HEK293 (cell line): ENCODE measurements around the gene NAALAD2.

Source experiments
- CTCF ChIA-PET: fragments of 350-600 bp; formaldehyde crosslinking; extraction: SDS; loops from one replicate; lab custom pipeline; 2021; ENCODE audit warnings: antibody characterized with exemption; lab: Yijun Ruan, JAX
- POLR2A ChIA-PET: fragments of 300-600 bp; formaldehyde crosslinking; extraction: SDS; loops from one replicate; lab custom pipeline; 2020; ENCODE audit warnings: antibody characterized with exemption, inconsistent platforms; lab: Yijun Ruan, JAX
- H3K27ac ChIP-seq: fragments of 200-500 bp; sonication (Bioruptor generic); 2 replicates; pipeline ENCODE4 v1.5.1; 2014; ENCODE audit warnings: low read depth, low read length, control low read depth, inconsistent platforms; ENCODE audit errors: extremely low read depth
- H3K36me3 ChIP-seq, 2 experiments: fragments of 200-500 bp in 1 of 2; sonication (Bioruptor generic) in 1 of 2; 1 replicate in 1 of 2; 2 replicates in 1 of 2; pipeline ENCODE4 v1.5.1; 2014 to 2017; ENCODE audit warnings: inconsistent platforms in 2 of 2, low read length in 2 of 2; ENCODE audit not compliant: control insufficient read depth in 2 of 2, insufficient read depth in 1 of 2
- H3K4me1 ChIP-seq: fragments of 200-500 bp; sonication (Bioruptor generic); 2 replicates; pipeline ENCODE4 v1.5.1; 2014; ENCODE audit warnings: mild to moderate bottlenecking, low read length, inconsistent platforms; ENCODE audit not compliant: control insufficient read depth, insufficient read depth
- H3K4me3 ChIP-seq: 2 replicates; pipeline ENCODE4 v1.5.1; 2011; ENCODE audit warnings: low read depth, mild to moderate bottlenecking, control low read depth, low read length, moderate library complexity
- H3K9me3 ChIP-seq: fragments of 200-500 bp; sonication (Bioruptor generic); 2 replicates; pipeline ENCODE4 v1.5.1; 2014; ENCODE audit warnings: low read depth, low read length, inconsistent platforms; ENCODE audit not compliant: control insufficient read depth, insufficient read depth
- BCL11A ChIP-seq: fragments of 450-650 bp; formaldehyde crosslinking; IDR thresholded peaks from 2 replicates; pipeline ENCODE4 v1.5.1; 2016; ENCODE audit warnings: low read depth, missing biosample characterization, missing genetic modification characterization
- EGR2 ChIP-seq: fragments of 450-650 bp; formaldehyde crosslinking; IDR thresholded peaks from 2 replicates; pipeline ENCODE4 v1.5.1; 2016; ENCODE audit warnings: low read depth, missing biosample characterization, missing genetic modification characterization
- GLIS2 ChIP-seq: fragments of 450-650 bp; formaldehyde crosslinking; IDR thresholded peaks from 2 replicates; pipeline ENCODE4 v1.5.1; 2016; ENCODE audit warnings: missing biosample characterization, missing genetic modification characterization
- SP7 ChIP-seq: fragments of 450-650 bp; formaldehyde crosslinking; IDR thresholded peaks from 2 replicates; pipeline ENCODE4 v1.5.1; 2016; ENCODE audit warnings: missing biosample characterization, missing genetic modification characterization
- TCF7L2 ChIP-seq: IDR thresholded peaks from 2 replicates; pipeline ENCODE4 v1.6.1; 2011; ENCODE audit warnings: low read depth, mild to moderate bottlenecking, inconsistent platforms, low read length, moderate library complexity, borderline replicate concordance
- ZBTB1 ChIP-seq: fragments of 450-650 bp; formaldehyde crosslinking; IDR thresholded peaks from 2 replicates; pipeline ENCODE4 v1.5.1; 2016; ENCODE audit warnings: missing biosample characterization, missing genetic modification characterization
- ZNF112 ChIP-seq: fragments of 450-650 bp; formaldehyde crosslinking; IDR thresholded peaks from 2 replicates; pipeline ENCODE4 v1.5.0; 2017; ENCODE audit warnings: missing biosample characterization, missing genetic modification characterization
- ZNF302 ChIP-seq: fragments of 450-650 bp; formaldehyde crosslinking; IDR thresholded peaks from 2 replicates; pipeline ENCODE4 v1.5.1; 2016; ENCODE audit warnings: missing biosample characterization, missing genetic modification characterization, low read depth
- ZNF335 ChIP-seq: fragments of 450-650 bp; formaldehyde crosslinking; conservative IDR thresholded peaks from 2 replicates; pipeline ENCODE4 v1.5.1; 2016; ENCODE audit warnings: missing biosample characterization, missing genetic modification characterization
- ZNF341 ChIP-seq: fragments of 450-650 bp; formaldehyde crosslinking; IDR thresholded peaks from 2 replicates; pipeline ENCODE4; 2016; ENCODE audit warnings: low read depth, missing biosample characterization, missing genetic modification characterization
- ZNF600 ChIP-seq: fragments of 450-650 bp; formaldehyde crosslinking; IDR thresholded peaks from 2 replicates; pipeline ENCODE4 v1.5.1; 2016; ENCODE audit warnings: missing biosample characterization, missing genetic modification characterization
- ZNF623 ChIP-seq: fragments of 450-650 bp; formaldehyde crosslinking; IDR thresholded peaks from 2 replicates; pipeline ENCODE4 v1.5.1; 2016; ENCODE audit warnings: missing biosample characterization, missing genetic modification characterization
- ZNF629 ChIP-seq: fragments of 450-650 bp; formaldehyde crosslinking; IDR thresholded peaks from 2 replicates; pipeline ENCODE4 v1.5.1; 2017; ENCODE audit warnings: missing biosample characterization, missing genetic modification characterization
- ZNF747 ChIP-seq: fragments of 450-650 bp; formaldehyde crosslinking; IDR thresholded peaks from 2 replicates; pipeline ENCODE4 v1.5.1; 2016; ENCODE audit warnings: missing biosample characterization, missing genetic modification characterization
- ZNF768 ChIP-seq: fragments of 450-650 bp; formaldehyde crosslinking; IDR thresholded peaks from 2 replicates; pipeline ENCODE4 v1.5.1; 2018; ENCODE audit warnings: missing biosample characterization, mild to moderate bottlenecking, missing genetic modification characterization
- ZXDB ChIP-seq: fragments of 450-650 bp; formaldehyde crosslinking; IDR thresholded peaks from 2 replicates; pipeline ENCODE4 v1.5.1; 2016; ENCODE audit warnings: missing biosample characterization, missing genetic modification characterization
- TF ChIP-seq, protein P1 (sequence below): sonication (generic); formaldehyde crosslinking; IDR thresholded peaks from 2 replicates; pipeline ENCODE4 v1.8.1; 2022; ENCODE audit warnings: mild to moderate bottlenecking, moderate library complexity, missing genetic modification reagents
- TF ChIP-seq, protein P2 (sequence below): fragments of 450-650 bp; formaldehyde crosslinking; IDR thresholded peaks from 2 replicates; pipeline ENCODE4 v1.5.1; 2016; ENCODE audit warnings: missing biosample characterization, missing genetic modification characterization, borderline replicate concordance
- TF ChIP-seq, protein P3 (sequence below): fragments of 450-650 bp; formaldehyde crosslinking; IDR thresholded peaks from 2 replicates; pipeline ENCODE4 v1.5.1; 2017; ENCODE audit warnings: missing biosample characterization, missing genetic modification characterization
- TF ChIP-seq, protein P4 (sequence below): fragments of 450-650 bp; IDR thresholded peaks from 2 replicates; pipeline ENCODE4 v1.5.1; 2018; ENCODE audit warnings: missing biosample characterization, mild to moderate bottlenecking, missing genetic modification characterization
- TF ChIP-seq, protein P5 (sequence below): fragments of 450-650 bp; formaldehyde crosslinking; optimal IDR thresholded peaks from 2 replicates; pipeline ENCODE3; 2016; ENCODE audit warnings: missing biosample characterization, mild to moderate bottlenecking, missing genetic modification characterization
- TF ChIP-seq, protein P6 (sequence below): fragments of 450-650 bp; formaldehyde crosslinking; IDR thresholded peaks from 2 replicates; pipeline ENCODE4 v1.5.1; 2016; ENCODE audit warnings: missing biosample characterization, missing genetic modification characterization
- TF ChIP-seq, protein P7 (sequence below): fragments of 450-650 bp; formaldehyde crosslinking; IDR thresholded peaks from 2 replicates; pipeline ENCODE4 v1.5.1; 2016; ENCODE audit warnings: missing biosample characterization, missing genetic modification characterization

Gene NAALAD2

DNA sequence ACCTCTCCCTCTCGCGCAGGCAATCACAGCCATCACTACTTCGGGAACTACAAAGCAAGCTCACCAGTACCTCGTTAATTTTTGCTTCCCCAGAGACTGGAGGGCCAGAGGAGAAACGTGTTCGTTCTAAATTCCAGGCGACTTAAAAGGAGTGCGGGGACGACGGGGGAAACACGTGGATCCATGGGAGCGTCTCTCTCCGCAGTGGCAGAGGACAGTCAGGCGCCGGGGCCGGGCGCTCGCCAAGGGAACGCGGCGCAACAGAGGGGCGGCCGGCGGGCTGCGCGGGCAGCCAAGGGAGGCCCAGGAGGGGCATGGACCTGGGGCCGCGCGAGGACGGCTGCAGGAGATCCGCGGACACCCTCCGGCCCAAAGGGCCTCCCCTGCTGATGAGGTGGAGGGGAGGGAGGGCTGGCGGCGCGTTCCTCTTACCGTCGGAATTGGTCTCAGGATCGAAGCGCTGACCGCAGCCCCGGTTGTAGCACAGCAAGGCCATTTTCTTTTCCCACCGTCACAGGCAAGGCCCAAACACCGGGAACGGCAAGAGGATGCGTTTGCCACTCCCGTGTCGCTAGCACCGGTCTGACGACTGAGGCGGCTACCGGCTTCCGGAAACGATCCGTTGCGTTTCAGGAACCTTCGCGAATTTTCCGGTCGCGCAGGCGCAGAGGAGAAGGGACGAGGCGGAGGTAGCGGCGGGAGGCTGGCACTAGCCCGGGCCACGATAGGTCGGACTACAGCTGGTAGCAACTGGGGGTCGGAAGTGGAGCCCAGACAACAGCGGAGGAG lies 88.2 kb downstream of the NAALAD2 start, which contains the start of gene CHORDC1:
TSS of gene CHORDC1 (minus strand) at position 591 of the 789 bp plus-strand sequence. CDS start at position 496, 95 bp downstream.
- POLR2A ChIA-PET: interaction anchor here (0.5 to 0.9 kb wide), 3 partner anchors 28 to 166 kb away, joined by 3 to 5 read pairs (median 4); partner anchors contain the start of gene NAALAD2
- Histone ChIP-seq H3K27ac (peak within 1 kb of the TSS; percentile 62; the same call in 1 of the 2 replicates), H3K9me3 (no peaks in the 10 kb centered on the region), H3K4me1 (no peaks in the 10 kb centered on the region), H3K4me3 (peak within 1 kb of the TSS; percentile 92), H3K36me3 (no peaks in the 10 kb centered on the region)
- CTCF ChIA-PET: interaction anchor here (0.6 to 3.7 kb wide), 3 partner anchors 18 to 24 kb away, joined by 3 to 26 read pairs (median 3); no protein-coding TSS in a partner anchor
- TF ChIP-seq TCF7L2 (no peak), ZBTB1 (tag by site-specific recombination) (no peak), GLIS2 (tag by site-specific recombination) (0 out of 2 replicates have a peak, but pooled peaks have one; percentile 51), ZNF341 (tag by site-specific recombination) (peak; percentile 94), ZNF747 (tag by site-specific recombination) (no peak), SP7 (no peak; the same call in 1 of the 2 replicates), EGR2 (tag by site-specific recombination) (no peak), ZNF623 (tag by site-specific recombination) (no peak), ZNF335 (tag by site-specific recombination) (peak; percentile 93), ZNF629 (tag by site-specific recombination) (peak; percentile 78), ZNF600 (peak; percentile 26; the same call in 1 of the 2 replicates), ZNF112 (tag by site-specific recombination) (no peak), ZNF768 (no peak), BCL11A (no peak), ZNF302 (no peak), ZXDB (tag by site-specific recombination) (peak; percentile 10; the same call in 1 of the 2 replicates)
- TF ChIP-seq, protein P1, sequence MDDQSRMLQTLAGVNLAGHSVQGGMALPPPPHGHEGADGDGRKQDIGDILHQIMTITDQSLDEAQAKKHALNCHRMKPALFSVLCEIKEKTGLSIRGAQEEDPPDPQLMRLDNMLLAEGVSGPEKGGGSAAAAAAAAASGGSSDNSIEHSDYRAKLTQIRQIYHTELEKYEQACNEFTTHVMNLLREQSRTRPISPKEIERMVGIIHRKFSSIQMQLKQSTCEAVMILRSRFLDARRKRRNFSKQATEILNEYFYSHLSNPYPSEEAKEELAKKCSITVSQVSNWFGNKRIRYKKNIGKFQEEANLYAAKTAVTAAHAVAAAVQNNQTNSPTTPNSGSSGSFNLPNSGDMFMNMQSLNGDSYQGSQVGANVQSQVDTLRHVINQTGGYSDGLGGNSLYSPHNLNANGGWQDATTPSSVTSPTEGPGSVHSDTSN (CRISPR knock-in tag): no peak; the same call in 1 of the 2 replicates
- TF ChIP-seq, protein P2, sequence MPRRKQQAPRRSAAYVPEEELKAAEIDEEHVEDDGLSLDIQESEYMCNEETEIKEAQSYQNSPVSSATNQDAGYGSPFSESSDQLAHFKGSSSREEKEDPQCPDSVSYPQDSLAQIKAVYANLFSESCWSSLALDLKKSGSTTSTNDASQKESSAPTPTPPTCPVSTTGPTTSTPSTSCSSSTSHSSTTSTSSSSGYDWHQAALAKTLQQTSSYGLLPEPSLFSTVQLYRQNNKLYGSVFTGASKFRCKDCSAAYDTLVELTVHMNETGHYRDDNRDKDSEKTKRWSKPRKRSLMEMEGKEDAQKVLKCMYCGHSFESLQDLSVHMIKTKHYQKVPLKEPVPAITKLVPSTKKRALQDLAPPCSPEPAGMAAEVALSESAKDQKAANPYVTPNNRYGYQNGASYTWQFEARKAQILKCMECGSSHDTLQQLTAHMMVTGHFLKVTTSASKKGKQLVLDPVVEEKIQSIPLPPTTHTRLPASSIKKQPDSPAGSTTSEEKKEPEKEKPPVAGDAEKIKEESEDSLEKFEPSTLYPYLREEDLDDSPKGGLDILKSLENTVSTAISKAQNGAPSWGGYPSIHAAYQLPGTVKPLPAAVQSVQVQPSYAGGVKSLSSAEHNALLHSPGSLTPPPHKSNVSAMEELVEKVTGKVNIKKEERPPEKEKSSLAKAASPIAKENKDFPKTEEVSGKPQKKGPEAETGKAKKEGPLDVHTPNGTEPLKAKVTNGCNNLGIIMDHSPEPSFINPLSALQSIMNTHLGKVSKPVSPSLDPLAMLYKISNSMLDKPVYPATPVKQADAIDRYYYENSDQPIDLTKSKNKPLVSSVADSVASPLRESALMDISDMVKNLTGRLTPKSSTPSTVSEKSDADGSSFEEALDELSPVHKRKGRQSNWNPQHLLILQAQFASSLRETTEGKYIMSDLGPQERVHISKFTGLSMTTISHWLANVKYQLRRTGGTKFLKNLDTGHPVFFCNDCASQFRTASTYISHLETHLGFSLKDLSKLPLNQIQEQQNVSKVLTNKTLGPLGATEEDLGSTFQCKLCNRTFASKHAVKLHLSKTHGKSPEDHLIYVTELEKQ (tag by site-specific recombination): no peak
- TF ChIP-seq, protein P3, sequence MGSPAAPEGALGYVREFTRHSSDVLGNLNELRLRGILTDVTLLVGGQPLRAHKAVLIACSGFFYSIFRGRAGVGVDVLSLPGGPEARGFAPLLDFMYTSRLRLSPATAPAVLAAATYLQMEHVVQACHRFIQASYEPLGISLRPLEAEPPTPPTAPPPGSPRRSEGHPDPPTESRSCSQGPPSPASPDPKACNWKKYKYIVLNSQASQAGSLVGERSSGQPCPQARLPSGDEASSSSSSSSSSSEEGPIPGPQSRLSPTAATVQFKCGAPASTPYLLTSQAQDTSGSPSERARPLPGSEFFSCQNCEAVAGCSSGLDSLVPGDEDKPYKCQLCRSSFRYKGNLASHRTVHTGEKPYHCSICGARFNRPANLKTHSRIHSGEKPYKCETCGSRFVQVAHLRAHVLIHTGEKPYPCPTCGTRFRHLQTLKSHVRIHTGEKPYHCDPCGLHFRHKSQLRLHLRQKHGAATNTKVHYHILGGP (tag by site-specific recombination): no peak
- TF ChIP-seq, protein P4, sequence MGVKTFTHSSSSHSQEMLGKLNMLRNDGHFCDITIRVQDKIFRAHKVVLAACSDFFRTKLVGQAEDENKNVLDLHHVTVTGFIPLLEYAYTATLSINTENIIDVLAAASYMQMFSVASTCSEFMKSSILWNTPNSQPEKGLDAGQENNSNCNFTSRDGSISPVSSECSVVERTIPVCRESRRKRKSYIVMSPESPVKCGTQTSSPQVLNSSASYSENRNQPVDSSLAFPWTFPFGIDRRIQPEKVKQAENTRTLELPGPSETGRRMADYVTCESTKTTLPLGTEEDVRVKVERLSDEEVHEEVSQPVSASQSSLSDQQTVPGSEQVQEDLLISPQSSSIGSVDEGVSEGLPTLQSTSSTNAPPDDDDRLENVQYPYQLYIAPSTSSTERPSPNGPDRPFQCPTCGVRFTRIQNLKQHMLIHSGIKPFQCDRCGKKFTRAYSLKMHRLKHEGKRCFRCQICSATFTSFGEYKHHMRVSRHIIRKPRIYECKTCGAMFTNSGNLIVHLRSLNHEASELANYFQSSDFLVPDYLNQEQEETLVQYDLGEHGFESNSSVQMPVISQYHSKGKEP (tag by site-specific recombination): no peak
- TF ChIP-seq, protein P5, sequence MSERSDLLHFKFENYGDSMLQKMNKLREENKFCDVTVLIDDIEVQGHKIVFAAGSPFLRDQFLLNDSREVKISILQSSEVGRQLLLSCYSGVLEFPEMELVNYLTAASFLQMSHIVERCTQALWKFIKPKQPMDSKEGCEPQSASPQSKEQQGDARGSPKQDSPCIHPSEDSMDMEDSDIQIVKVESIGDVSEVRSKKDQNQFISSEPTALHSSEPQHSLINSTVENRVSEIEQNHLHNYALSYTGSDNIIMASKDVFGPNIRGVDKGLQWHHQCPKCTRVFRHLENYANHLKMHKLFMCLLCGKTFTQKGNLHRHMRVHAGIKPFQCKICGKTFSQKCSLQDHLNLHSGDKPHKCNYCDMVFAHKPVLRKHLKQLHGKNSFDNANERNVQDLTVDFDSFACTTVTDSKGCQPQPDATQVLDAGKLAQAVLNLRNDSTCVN (tag by site-specific recombination): peak; percentile 63
- TF ChIP-seq, protein P6, sequence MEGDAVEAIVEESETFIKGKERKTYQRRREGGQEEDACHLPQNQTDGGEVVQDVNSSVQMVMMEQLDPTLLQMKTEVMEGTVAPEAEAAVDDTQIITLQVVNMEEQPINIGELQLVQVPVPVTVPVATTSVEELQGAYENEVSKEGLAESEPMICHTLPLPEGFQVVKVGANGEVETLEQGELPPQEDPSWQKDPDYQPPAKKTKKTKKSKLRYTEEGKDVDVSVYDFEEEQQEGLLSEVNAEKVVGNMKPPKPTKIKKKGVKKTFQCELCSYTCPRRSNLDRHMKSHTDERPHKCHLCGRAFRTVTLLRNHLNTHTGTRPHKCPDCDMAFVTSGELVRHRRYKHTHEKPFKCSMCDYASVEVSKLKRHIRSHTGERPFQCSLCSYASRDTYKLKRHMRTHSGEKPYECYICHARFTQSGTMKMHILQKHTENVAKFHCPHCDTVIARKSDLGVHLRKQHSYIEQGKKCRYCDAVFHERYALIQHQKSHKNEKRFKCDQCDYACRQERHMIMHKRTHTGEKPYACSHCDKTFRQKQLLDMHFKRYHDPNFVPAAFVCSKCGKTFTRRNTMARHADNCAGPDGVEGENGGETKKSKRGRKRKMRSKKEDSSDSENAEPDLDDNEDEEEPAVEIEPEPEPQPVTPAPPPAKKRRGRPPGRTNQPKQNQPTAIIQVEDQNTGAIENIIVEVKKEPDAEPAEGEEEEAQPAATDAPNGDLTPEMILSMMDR: 0 out of 2 replicates have a peak, but pooled peaks have one; percentile 8
- TF ChIP-seq, protein P7, sequence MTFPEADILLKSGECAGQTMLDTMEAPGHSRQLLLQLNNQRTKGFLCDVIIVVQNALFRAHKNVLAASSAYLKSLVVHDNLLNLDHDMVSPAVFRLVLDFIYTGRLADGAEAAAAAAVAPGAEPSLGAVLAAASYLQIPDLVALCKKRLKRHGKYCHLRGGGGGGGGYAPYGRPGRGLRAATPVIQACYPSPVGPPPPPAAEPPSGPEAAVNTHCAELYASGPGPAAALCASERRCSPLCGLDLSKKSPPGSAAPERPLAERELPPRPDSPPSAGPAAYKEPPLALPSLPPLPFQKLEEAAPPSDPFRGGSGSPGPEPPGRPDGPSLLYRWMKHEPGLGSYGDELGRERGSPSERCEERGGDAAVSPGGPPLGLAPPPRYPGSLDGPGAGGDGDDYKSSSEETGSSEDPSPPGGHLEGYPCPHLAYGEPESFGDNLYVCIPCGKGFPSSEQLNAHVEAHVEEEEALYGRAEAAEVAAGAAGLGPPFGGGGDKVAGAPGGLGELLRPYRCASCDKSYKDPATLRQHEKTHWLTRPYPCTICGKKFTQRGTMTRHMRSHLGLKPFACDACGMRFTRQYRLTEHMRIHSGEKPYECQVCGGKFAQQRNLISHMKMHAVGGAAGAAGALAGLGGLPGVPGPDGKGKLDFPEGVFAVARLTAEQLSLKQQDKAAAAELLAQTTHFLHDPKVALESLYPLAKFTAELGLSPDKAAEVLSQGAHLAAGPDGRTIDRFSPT (tag by site-specific recombination): 0 out of 2 replicates have a peak, but pooled peaks have one; percentile 14
